SK-N-SH (cell line): ENCODE data around the gene PCBP3.

ENCODE experiments used
- CTCF ChIP-seq: fragments of 200-600 bp; sonication (generic); IDR thresholded peaks from 2 replicates; pipeline ENCODE4 v1.6.1; 2017; ENCODE audit warnings: antibody characterized with exemption, mild to moderate bottlenecking, moderate library complexity
- SMC3 ChIP-seq: IDR thresholded peaks from 2 replicates; pipeline ENCODE4 v1.6.1; 2012; ENCODE audit warnings: low read depth, low read length, improper control_type of control experiment
- TF ChIP-seq, protein P1 (sequence below): IDR thresholded peaks from 2 replicates; pipeline ENCODE4 v1.6.1; 2012; ENCODE audit warnings: mild to moderate bottlenecking, low read depth, low read length, moderate library complexity

GRCh38 chr21:45957551-45957950, 314.0 kb downstream of the PCBP3 start:
- no peak for TF ChIP-seq CTCF
- TF ChIP-seq, protein P1, sequence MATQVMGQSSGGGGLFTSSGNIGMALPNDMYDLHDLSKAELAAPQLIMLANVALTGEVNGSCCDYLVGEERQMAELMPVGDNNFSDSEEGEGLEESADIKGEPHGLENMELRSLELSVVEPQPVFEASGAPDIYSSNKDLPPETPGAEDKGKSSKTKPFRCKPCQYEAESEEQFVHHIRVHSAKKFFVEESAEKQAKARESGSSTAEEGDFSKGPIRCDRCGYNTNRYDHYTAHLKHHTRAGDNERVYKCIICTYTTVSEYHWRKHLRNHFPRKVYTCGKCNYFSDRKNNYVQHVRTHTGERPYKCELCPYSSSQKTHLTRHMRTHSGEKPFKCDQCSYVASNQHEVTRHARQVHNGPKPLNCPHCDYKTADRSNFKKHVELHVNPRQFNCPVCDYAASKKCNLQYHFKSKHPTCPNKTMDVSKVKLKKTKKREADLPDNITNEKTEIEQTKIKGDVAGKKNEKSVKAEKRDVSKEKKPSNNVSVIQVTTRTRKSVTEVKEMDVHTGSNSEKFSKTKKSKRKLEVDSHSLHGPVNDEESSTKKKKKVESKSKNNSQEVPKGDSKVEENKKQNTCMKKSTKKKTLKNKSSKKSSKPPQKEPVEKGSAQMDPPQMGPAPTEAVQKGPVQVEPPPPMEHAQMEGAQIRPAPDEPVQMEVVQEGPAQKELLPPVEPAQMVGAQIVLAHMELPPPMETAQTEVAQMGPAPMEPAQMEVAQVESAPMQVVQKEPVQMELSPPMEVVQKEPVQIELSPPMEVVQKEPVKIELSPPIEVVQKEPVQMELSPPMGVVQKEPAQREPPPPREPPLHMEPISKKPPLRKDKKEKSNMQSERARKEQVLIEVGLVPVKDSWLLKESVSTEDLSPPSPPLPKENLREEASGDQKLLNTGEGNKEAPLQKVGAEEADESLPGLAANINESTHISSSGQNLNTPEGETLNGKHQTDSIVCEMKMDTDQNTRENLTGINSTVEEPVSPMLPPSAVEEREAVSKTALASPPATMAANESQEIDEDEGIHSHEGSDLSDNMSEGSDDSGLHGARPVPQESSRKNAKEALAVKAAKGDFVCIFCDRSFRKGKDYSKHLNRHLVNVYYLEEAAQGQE: no peak
- no peak for TF ChIP-seq SMC3
